Measurements from ENCODE around the gene BICC1. TPM values are rescaled to one million over a fixed set of nuclear protein-coding genes. Genes with fewer than 3 reads are reported as not detected.

BICC1 gene
- total RNA-seq, 1 experiment from 2014 or later, result 118 TPM

GRCh38 chr10:58535311-58535710 lies 22.6 kb downstream of the BICC1 start:
- Mint-ChIP-seq H3K4me1 (ENCODE audit: low read depth, unreplicated experiment) (peaks cover 13% of the 10 kb centered on the region), H3K9me3 (ENCODE audit: unreplicated experiment) (peaks cover 87% of the 10 kb centered on the region), H3K36me3 (ENCODE audit: insufficient read depth, unreplicated experiment) (peaks cover 77% of the 10 kb centered on the region), H3K27ac (ENCODE audit: unreplicated experiment) (no peak overlapping the region), H3K27me3 (ENCODE audit: insufficient read depth, unreplicated experiment) (no peaks in the 10 kb centered on the region), H3K4me3 (ENCODE audit: unreplicated experiment) (no peak overlapping the region)
- H3K27me3 ChIP-seq (replicated peaks; ENCODE audit: control insufficient read depth, insufficient read depth, low read length), result no peaks in the 10 kb centered on the region
- peaks cover 30% of the 10 kb centered on the region for H3K9me3 ChIP-seq
- no peak for DNase-seq
- TF ChIP-seq CTCF (IDR thresholded peaks at IDR 0.05; ENCODE audit: insufficient read depth in 1 of 2, low read depth in 1 of 2, low read length in 1 of 2, severe bottlenecking in 1 of 2, unreplicated experiment in 1 of 2), result no peak
- intact Hi-C loops (cut with micrococcal nuclease; ENCODE audit: unreplicated experiment), result no loop called here
- ChIA-PET POLR2A (no interaction called here), CTCF (interaction anchor here (1.1 kb wide), 1 partner anchor 106 kb away, joined by 4 read pairs; no protein-coding TSS in a partner anchor)
- no peak overlapping the region for H3K4me3 ChIP-seq (ENCODE audit: low read depth, low read length)
- BruUV-seq (replicated peaks), result no TSS peak
- H3K36me3 ChIP-seq (ENCODE audit: control insufficient read depth, insufficient read depth, low read length), result no peaks in the 10 kb centered on the region
- H3K4me1 ChIP-seq, result no peaks in the 10 kb centered on the region

- Mint-ChIP-seq H3K27me3 (ENCODE audit: insufficient read depth, unreplicated experiment) (no peaks in the 10 kb centered on the region), H3K9me3 (ENCODE audit: unreplicated experiment) (peaks cover 24% of the 10 kb centered on the region), H3K4me3 (ENCODE audit: unreplicated experiment) (no peak overlapping the region), H3K27ac (ENCODE audit: unreplicated experiment) (no peak overlapping the region), H3K4me1 (ENCODE audit: low read depth, unreplicated experiment) (peaks cover 22% of the 10 kb centered on the region), H3K36me3 (ENCODE audit: insufficient read depth, unreplicated experiment) (peaks cover 39% of the 10 kb centered on the region)
- intact Hi-C loops (cut with micrococcal nuclease; ENCODE audit: unreplicated experiment), result no loop called here
- no TSS peak for BruUV-seq (replicated peaks)
- Histone ChIP-seq H3K4me1 (peaks cover 11% of the 10 kb centered on the region; the same call in 1 of the 2 replicates), H3K27me3 (replicated peaks; ENCODE audit: control insufficient read depth, insufficient read depth, low read length) (no peaks in the 10 kb centered on the region), H3K9me3 (0 out of 2 replicates have a peak, but pooled peaks cover 3% of the 10 kb centered on the region), H3K36me3 (ENCODE audit: control insufficient read depth, insufficient read depth, low read length) (no peaks in the 10 kb centered on the region), H3K4me3 (ENCODE audit: low read depth, low read length) (no peak overlapping the region)
- no peak for DNase-seq
- CTCF ChIA-PET, result no interaction called here
- POLR2A ChIA-PET, result no interaction called here
- no peak for TF ChIP-seq CTCF (IDR thresholded peaks at IDR 0.05; ENCODE audit: insufficient read depth in 1 of 2, low read depth in 1 of 2, low read length in 1 of 2, severe bottlenecking in 1 of 2, unreplicated experiment in 1 of 2)
Observed at GRCh38 chr10:58543141-58543540, 30.5 kb downstream of the BICC1 start.

- CTCF ChIA-PET, result no interaction called here
- POLR2A ChIA-PET, result no interaction called here
- no TSS peak for BruUV-seq (replicated peaks)
Observed at GRCh38 chr10:58544135-58544534, 31.5 kb downstream of the BICC1 start.

More at GRCh38 chr10:58544135-58544534, 31.5 kb downstream of the BICC1 start:
- H3K36me3 Mint-ChIP-seq (ENCODE audit: insufficient read depth, unreplicated experiment), result peaks cover 37% of the 10 kb centered on the region
- peaks cover 15% of the 10 kb centered on the region for H3K9me3 Mint-ChIP-seq (ENCODE audit: unreplicated experiment)
- intact Hi-C loops (cut with micrococcal nuclease; ENCODE audit: unreplicated experiment), result no loop called here
- peaks cover 22% of the 10 kb centered on the region for H3K4me1 Mint-ChIP-seq (ENCODE audit: low read depth, unreplicated experiment)
- H3K27me3 ChIP-seq (replicated peaks; ENCODE audit: control insufficient read depth, insufficient read depth, low read length), result no peaks in the 10 kb centered on the region
- H3K9me3 ChIP-seq, result no peaks in the 10 kb centered on the region
- no peak overlapping the region for H3K4me3 Mint-ChIP-seq (ENCODE audit: unreplicated experiment)
- no peak for DNase-seq
- no peak overlapping the region for H3K4me3 ChIP-seq (ENCODE audit: low read depth, low read length)
- no peak overlapping the region for H3K27ac Mint-ChIP-seq (ENCODE audit: unreplicated experiment)
- TF ChIP-seq CTCF (IDR thresholded peaks at IDR 0.05; ENCODE audit: insufficient read depth in 1 of 2, low read depth in 1 of 2, low read length in 1 of 2, severe bottlenecking in 1 of 2, unreplicated experiment in 1 of 2), result no peak
- H3K4me1 ChIP-seq, result peaks cover 11% of the 10 kb centered on the region; the same call in 1 of the 2 replicates
- no peaks in the 10 kb centered on the region for H3K27me3 Mint-ChIP-seq (ENCODE audit: insufficient read depth, unreplicated experiment)
- H3K36me3 ChIP-seq (ENCODE audit: control insufficient read depth, insufficient read depth, low read length), result no peaks in the 10 kb centered on the region
